HCT116 (cell line): ENCODE results near the gene UFD1.

Source experiments
- CBX3 ChIP-seq: IDR thresholded peaks from 2 replicates; pipeline ENCODE4 v1.6.1; 2012; ENCODE audit warnings: low read depth
- EZH2 ChIP-seq: fragments of 200-600 bp; sonication (generic); IDR thresholded peaks from 2 replicates; pipeline ENCODE4 v1.6.1; 2017; ENCODE audit warnings: antibody characterized with exemption, mixed run types
- POLR2A ChIP-seq: IDR thresholded peaks from 2 replicates; pipeline ENCODE4 v1.7.0; 2011; ENCODE audit warnings: borderline replicate concordance; ENCODE audit not compliant: insufficient read depth, insufficient read length; ENCODE audit errors: extremely low read depth
- TF ChIP-seq, protein P1 (sequence below), 3 experiments: fragments of 200-600 bp in 1 of 3; sonication (generic) in 1 of 3; IDR thresholded peaks in 2 of 3; conservative IDR thresholded peaks in 1 of 3; 2 replicates each; pipeline ENCODE4 v1.5.1; 2012 to 2017; ENCODE audit warnings: low read depth in 2 of 3, low read length in 2 of 3, antibody characterized with exemption in 1 of 3, borderline replicate concordance in 1 of 3, control low read depth in 1 of 3, mild to moderate bottlenecking in 1 of 3, mixed read lengths in 1 of 3, mixed run types in 1 of 3, moderate library complexity in 1 of 3; ENCODE audit not compliant: insufficient read depth in 1 of 3
- TF ChIP-seq, protein P2 (sequence below): IDR thresholded peaks from 2 replicates; pipeline ENCODE4 v1.6.1; 2012; ENCODE audit warnings: low read depth
- TF ChIP-seq, protein P3 (sequence below): IDR thresholded peaks from 2 replicates; pipeline ENCODE4 v1.6.1; 2012
- TF ChIP-seq, protein P4 (sequence below): IDR thresholded peaks from 2 replicates; pipeline ENCODE4 v1.6.1; 2012

DNA sequence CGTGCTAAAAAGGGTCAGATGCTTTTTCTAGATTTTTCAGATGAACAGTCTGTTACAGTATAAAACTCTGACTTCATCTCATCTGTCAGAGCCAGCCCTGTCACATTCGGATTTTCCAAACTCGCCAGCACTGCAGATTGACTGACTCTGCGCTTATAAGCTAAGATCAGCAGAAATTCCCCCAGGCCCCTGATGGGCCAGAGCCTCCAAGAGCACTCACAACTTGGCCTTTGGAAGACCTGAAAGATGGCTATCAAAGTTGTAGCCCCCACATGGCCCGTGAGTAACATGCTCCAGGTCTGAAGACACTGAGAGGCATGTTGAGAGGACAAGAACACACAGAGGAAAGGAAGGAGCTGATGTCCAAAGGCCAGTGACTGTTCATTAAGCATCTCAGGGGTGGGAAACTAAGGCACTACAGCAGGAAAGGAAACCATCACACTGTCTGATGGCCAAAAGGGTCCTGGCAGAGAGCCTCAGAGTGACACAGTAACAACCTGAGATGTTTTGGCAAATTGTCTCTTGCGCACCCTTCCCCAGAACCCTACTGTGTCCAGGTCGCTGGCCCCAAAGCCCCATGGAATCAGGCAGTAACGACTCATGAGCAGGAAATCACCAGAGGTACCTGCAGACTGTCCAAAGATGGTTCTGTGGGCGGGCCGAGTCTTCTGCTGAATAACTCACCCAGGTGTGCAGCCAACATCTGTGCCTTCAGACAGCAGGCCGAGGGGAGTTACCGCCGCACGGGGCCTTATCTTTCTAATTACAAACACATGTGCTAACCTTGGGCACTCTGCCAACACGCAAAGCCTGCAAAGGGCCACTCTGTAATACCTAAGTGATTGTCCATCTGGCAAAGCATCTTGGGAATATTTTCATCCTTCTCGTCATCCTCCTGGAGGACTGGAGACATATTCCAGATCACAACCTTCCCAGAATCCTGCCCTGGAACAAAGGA, 71.1 kb downstream of the UFD1 start:
- TF ChIP-seq, protein P1, sequence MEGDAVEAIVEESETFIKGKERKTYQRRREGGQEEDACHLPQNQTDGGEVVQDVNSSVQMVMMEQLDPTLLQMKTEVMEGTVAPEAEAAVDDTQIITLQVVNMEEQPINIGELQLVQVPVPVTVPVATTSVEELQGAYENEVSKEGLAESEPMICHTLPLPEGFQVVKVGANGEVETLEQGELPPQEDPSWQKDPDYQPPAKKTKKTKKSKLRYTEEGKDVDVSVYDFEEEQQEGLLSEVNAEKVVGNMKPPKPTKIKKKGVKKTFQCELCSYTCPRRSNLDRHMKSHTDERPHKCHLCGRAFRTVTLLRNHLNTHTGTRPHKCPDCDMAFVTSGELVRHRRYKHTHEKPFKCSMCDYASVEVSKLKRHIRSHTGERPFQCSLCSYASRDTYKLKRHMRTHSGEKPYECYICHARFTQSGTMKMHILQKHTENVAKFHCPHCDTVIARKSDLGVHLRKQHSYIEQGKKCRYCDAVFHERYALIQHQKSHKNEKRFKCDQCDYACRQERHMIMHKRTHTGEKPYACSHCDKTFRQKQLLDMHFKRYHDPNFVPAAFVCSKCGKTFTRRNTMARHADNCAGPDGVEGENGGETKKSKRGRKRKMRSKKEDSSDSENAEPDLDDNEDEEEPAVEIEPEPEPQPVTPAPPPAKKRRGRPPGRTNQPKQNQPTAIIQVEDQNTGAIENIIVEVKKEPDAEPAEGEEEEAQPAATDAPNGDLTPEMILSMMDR (IDR thresholded peaks at IDR 0.05 in 2 of 3, conservative IDR thresholded peaks at IDR 0.05 in 1 of 3; ENCODE audit: borderline replicate concordance in 1 of 3, insufficient read depth in 1 of 3, low read depth in 2 of 3, low read length in 2 of 3) = no peak
- TF ChIP-seq, protein P2, sequence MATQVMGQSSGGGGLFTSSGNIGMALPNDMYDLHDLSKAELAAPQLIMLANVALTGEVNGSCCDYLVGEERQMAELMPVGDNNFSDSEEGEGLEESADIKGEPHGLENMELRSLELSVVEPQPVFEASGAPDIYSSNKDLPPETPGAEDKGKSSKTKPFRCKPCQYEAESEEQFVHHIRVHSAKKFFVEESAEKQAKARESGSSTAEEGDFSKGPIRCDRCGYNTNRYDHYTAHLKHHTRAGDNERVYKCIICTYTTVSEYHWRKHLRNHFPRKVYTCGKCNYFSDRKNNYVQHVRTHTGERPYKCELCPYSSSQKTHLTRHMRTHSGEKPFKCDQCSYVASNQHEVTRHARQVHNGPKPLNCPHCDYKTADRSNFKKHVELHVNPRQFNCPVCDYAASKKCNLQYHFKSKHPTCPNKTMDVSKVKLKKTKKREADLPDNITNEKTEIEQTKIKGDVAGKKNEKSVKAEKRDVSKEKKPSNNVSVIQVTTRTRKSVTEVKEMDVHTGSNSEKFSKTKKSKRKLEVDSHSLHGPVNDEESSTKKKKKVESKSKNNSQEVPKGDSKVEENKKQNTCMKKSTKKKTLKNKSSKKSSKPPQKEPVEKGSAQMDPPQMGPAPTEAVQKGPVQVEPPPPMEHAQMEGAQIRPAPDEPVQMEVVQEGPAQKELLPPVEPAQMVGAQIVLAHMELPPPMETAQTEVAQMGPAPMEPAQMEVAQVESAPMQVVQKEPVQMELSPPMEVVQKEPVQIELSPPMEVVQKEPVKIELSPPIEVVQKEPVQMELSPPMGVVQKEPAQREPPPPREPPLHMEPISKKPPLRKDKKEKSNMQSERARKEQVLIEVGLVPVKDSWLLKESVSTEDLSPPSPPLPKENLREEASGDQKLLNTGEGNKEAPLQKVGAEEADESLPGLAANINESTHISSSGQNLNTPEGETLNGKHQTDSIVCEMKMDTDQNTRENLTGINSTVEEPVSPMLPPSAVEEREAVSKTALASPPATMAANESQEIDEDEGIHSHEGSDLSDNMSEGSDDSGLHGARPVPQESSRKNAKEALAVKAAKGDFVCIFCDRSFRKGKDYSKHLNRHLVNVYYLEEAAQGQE = no peak
- TF ChIP-seq CBX3 (no peak), EZH2 (no peak), POLR2A (no peak)
- TF ChIP-seq, protein P3, sequence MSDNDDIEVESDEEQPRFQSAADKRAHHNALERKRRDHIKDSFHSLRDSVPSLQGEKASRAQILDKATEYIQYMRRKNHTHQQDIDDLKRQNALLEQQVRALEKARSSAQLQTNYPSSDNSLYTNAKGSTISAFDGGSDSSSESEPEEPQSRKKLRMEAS = no peak
- TF ChIP-seq, protein P4, sequence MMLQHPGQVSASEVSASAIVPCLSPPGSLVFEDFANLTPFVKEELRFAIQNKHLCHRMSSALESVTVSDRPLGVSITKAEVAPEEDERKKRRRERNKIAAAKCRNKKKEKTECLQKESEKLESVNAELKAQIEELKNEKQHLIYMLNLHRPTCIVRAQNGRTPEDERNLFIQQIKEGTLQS = no peak
